Peyer's patch (tissue), 4 donors: ENCODE measurements around the gene CDKL4.

ENCODE experiments used
- POLR2A ChIP-seq, 2 donors: fragments of 450-650 bp; IDR thresholded peaks; one replicate each; pipeline ENCODE4 v1.5.1; 2017; ENCODE audit warnings: antibody characterized with exemption in 2 of 2, mild to moderate bottlenecking in 2 of 2, moderate library complexity in 2 of 2
- TF ChIP-seq, protein P1 (sequence below), 6 experiments: fragments of 450-650 bp in 4 of 6; fragments of 200-600 bp in 2 of 6; sonication (generic) in 1 of 6; IDR thresholded peaks; one replicate each; pipeline ENCODE4 v1.5.1; 2017 to 2019; ENCODE audit warnings: antibody characterized with exemption in 6 of 6, mild to moderate bottlenecking in 3 of 6, moderate library complexity in 1 of 6

- no peak for TF ChIP-seq POLR2A (IDR thresholded peaks at IDR 0.05)
- TF ChIP-seq, protein P1, sequence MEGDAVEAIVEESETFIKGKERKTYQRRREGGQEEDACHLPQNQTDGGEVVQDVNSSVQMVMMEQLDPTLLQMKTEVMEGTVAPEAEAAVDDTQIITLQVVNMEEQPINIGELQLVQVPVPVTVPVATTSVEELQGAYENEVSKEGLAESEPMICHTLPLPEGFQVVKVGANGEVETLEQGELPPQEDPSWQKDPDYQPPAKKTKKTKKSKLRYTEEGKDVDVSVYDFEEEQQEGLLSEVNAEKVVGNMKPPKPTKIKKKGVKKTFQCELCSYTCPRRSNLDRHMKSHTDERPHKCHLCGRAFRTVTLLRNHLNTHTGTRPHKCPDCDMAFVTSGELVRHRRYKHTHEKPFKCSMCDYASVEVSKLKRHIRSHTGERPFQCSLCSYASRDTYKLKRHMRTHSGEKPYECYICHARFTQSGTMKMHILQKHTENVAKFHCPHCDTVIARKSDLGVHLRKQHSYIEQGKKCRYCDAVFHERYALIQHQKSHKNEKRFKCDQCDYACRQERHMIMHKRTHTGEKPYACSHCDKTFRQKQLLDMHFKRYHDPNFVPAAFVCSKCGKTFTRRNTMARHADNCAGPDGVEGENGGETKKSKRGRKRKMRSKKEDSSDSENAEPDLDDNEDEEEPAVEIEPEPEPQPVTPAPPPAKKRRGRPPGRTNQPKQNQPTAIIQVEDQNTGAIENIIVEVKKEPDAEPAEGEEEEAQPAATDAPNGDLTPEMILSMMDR (IDR thresholded peaks at IDR 0.05): no peak
Observed at GRCh38 chr2:39160982-39161381, 82.8 kb downstream of the CDKL4 start.
